Stimulated activated CD4-positive, alpha-beta T cell treated with anti-CD3 and anti-CD28 coated beads, Interleukin-15, amount 100 ng/mL, for 48 hours (primary cell): ENCODE measurements around the gene CDH4.
"Not testable (repeated sequence)": the region's sequence is repeated elsewhere in the genome, so short reads cannot be mapped to it uniquely, and the experiment has no call there.

Experiments used
- DNase-seq, 2 donors: peaks; one replicate each; pipeline ENCODE4 v3.0.0-alpha.2; 2020; ENCODE audit warnings: low read depth in 2 of 2

The CDH4 gene

GRCh38 chr20:61459705-61460104 lies 207.6 kb downstream of the CDH4 start:
- DNase-seq = no peak

GRCh38 chr20:61460261-61461052 lies 208.4 kb downstream of the CDH4 start:
- no peak for DNase-seq

- DNase-seq = no peak
These were observed 209.4 kb downstream of the CDH4 start for GRCh38 chr20:61461461-61461860.

- DNase-seq = no peak
These were observed 212.5 kb downstream of the CDH4 start for GRCh38 chr20:61464307-61465303.

GRCh38 chr20:61475729-61476128 lies 223.7 kb downstream of the CDH4 start:
- DNase-seq = no peak

- DNase-seq = no peak
These were observed 224.9 kb downstream of the CDH4 start for GRCh38 chr20:61476956-61477355.

- DNase-seq = no peak
These were observed 225.4 kb downstream of the CDH4 start for GRCh38 chr20:61477451-61477861.

GRCh38 chr20:61478094-61478493 lies 226.0 kb downstream of the CDH4 start:
- no peak for DNase-seq

- no peak for DNase-seq
These were observed 226.7 kb downstream of the CDH4 start for GRCh38 chr20:61478611-61479305.

GRCh38 chr20:61479433-61479832 lies 227.4 kb downstream of the CDH4 start:
- DNase-seq = not testable (repeated sequence)

GRCh38 chr20:61480158-61480825 lies 228.2 kb downstream of the CDH4 start:
- no peak for DNase-seq

GRCh38 chr20:61482056-61482887 lies 230.2 kb downstream of the CDH4 start:
- DNase-seq = no peak

GRCh38 chr20:61482901-61483300 lies 230.8 kb downstream of the CDH4 start:
- DNase-seq = no peak

GRCh38 chr20:61483336-61484067 lies 231.4 kb downstream of the CDH4 start:
- no peak for DNase-seq

GRCh38 chr20:61486198-61486597 lies 234.1 kb downstream of the CDH4 start:
- DNase-seq = no peak

- DNase-seq = no peak
These were observed 235.4 kb downstream of the CDH4 start for GRCh38 chr20:61487346-61487996.

GRCh38 chr20:61487997-61488371 lies 235.9 kb downstream of the CDH4 start:
- no peak for DNase-seq

- no peak for DNase-seq
These were observed 238.7 kb downstream of the CDH4 start for GRCh38 chr20:61490721-61491120.

- no peak for DNase-seq
These were observed 240.0 kb downstream of the CDH4 start for GRCh38 chr20:61492065-61492464.
